Measurements from ENCODE around the gene DRICH1. TPM values are rescaled to one million over a fixed set of nuclear protein-coding genes. Genes with fewer than 3 reads are reported as not detected.
"Not testable (repeated sequence)": the region's sequence is repeated elsewhere in the genome, so short reads cannot be mapped to it uniquely, and the experiment has no call there.

The DRICH1 gene
- total RNA-seq, 4 donors from 2014 or later, result 0.48 to 7.8 (median 0.82) TPM; not detected in 1

DNA sequence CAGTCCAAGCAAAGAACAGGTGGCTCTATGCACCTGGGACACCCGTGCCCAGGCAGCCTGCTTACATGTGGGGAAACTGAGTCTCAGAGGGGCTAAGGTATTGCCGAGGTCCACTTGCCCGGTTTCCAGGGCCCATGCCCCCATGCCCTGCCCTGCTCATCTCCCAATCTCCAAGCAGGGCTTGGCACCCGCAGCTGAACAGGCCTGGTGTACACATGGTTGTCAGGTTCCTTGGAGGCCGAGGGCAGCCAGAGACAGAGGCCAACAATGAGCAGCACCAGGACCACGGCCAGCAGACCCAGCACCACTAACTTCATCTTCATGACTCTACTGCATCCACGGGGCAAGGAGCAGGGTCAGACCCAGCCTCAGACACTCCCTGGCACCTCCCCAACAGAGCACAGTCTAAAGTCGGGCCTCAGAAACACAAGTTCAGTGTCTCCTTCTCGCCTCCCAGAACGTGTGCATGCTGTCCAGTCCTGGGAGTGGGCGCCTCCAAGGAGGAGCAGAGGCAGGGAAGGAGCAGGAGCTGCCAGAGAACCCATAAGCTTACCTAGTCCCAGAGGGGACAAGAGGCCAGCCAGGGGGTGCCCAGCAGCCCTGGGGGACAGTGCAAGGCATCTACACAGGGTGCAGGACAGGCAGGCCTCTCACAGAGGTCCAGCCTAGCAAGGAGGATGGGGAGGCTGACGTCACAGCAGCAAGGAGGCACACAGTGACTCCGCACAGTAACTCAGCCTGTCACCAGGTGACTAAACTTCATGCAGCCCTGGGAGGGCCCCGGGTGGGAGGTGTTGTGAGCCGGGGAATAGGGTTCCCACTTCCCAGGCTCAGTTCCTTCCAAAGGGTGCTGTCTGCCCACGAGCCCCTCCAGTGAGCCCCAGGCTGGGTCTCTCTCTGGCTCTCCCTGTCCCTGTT lies 38.5 kb upstream of the DRICH1 start:
- in situ Hi-C loops (cut with MboI; ENCODE audit: low pct_ligation_motif_present in 1 of 4, low pct_unique_long_range_greater_than_20kb in 1 of 4, low sequenced_read_pairs in 3 of 4) (no loop called here), intact Hi-C loops (cut with DNase I; ENCODE audit: low total_unique reads) (no loop called here)
- peaks cover 0 to 5% (median 2%) of the 10 kb centered on the region in 4 donors for H3K4me1 ChIP-seq
- no peaks in the 10 kb centered on the region for H3K36me3 ChIP-seq
- DNase-seq, result no peak
- H3K9me3 ChIP-seq, result no peaks in the 10 kb centered on the region
- TF ChIP-seq POLR2A (IDR thresholded peaks at IDR 0.05) (no peak), POLR2AphosphoS5 (IDR thresholded peaks at IDR 0.05) (no peak), EP300 (IDR thresholded peaks at IDR 0.05; ENCODE audit: low read depth) (no peak)
- TF ChIP-seq, protein P1, sequence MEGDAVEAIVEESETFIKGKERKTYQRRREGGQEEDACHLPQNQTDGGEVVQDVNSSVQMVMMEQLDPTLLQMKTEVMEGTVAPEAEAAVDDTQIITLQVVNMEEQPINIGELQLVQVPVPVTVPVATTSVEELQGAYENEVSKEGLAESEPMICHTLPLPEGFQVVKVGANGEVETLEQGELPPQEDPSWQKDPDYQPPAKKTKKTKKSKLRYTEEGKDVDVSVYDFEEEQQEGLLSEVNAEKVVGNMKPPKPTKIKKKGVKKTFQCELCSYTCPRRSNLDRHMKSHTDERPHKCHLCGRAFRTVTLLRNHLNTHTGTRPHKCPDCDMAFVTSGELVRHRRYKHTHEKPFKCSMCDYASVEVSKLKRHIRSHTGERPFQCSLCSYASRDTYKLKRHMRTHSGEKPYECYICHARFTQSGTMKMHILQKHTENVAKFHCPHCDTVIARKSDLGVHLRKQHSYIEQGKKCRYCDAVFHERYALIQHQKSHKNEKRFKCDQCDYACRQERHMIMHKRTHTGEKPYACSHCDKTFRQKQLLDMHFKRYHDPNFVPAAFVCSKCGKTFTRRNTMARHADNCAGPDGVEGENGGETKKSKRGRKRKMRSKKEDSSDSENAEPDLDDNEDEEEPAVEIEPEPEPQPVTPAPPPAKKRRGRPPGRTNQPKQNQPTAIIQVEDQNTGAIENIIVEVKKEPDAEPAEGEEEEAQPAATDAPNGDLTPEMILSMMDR (IDR thresholded peaks at IDR 0.05), result no peak
- H3K27ac ChIP-seq, result no peak overlapping the region
- H3K4me3 ChIP-seq, result no peak overlapping the region
- no peaks in the 10 kb centered on the region for H3K27me3 ChIP-seq
- WGBS, 2 donors (ENCODE audit: low coverage in 1 of 2), result 76% methylated on average over 10 of the region's 16 CpGs; no CpG with 5 or more reads in 1 of the 2 donors

DNA sequence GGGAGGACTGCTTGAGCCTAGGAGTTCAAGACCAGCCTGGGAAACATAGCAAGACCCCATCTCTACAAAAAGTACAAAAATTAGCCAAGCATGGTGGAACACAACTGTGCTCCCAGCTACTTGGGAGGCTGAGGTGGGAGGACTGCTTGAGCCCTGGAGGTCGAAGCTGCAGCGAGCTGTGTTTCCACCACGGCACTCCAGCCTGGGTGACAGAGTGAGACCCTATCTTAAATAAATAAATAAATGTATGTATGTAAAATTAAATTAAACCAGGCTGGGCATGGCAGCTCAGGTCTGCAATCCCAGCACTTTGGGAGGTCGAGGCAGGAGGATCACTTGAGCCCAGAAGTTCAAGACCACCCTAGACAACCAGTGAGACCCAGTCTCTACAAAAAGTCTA lies 28.3 kb upstream of the DRICH1 start:
- in situ Hi-C loops (cut with MboI; ENCODE audit: low pct_ligation_motif_present in 1 of 4, low pct_unique_long_range_greater_than_20kb in 1 of 4, low sequenced_read_pairs in 3 of 4); intact Hi-C loops (cut with DNase I; ENCODE audit: low total_unique reads); H3K4me1 ChIP-seq; H3K4me3 ChIP-seq; H3K9me3 ChIP-seq; H3K27me3 ChIP-seq; H3K27ac ChIP-seq; H3K36me3 ChIP-seq; DNase-seq: not testable (repeated sequence)
- WGBS, 2 donors (ENCODE audit: low coverage in 1 of 2), result 99 to 100% methylated on average over 1 to 4 of the region's 4 CpGs

DNA sequence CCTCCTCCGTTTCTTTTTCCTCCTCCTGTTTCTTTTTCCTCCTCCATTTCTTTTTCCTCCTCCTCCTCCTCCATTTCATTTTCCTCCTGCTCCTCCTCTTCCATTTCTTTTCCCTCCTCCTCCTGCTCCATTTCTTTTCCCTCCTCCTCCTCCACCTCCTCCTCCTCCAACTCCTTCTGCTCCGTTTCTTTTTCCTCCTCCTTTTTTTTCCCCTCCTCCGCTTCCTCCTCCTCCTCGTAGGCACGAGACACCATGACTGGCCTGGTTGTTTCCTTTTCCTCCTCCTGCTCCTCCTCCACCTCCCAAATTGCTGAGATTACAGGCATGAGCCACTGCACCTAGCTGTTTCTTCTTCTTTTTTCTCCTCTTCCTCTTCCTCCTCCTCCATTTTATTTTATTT lies 25.6 kb upstream of the DRICH1 start:
- H3K9me3 ChIP-seq, result no peaks in the 10 kb centered on the region
- no peak overlapping the region for H3K27ac ChIP-seq
- H3K4me1 ChIP-seq, result no peaks in the 10 kb centered on the region
- H3K27me3 ChIP-seq, result no peaks in the 10 kb centered on the region
- DNase-seq, result no peak
- intact Hi-C loops (cut with DNase I; ENCODE audit: low total_unique reads), result no loop called here
- no peak overlapping the region for H3K4me3 ChIP-seq
- H3K36me3 ChIP-seq, result peaks cover 0 to 6% (median 2%) of the 10 kb centered on the region in 4 donors
- in situ Hi-C loops (cut with MboI; ENCODE audit: low pct_ligation_motif_present in 1 of 4, low pct_unique_long_range_greater_than_20kb in 1 of 4, low sequenced_read_pairs in 3 of 4), result no loop called here
- no peak for TF ChIP-seq POLR2AphosphoS5 (IDR thresholded peaks at IDR 0.05)
- 87 to 90% methylated on average over 2 to 5 of the region's 5 CpGs for WGBS, 2 donors (ENCODE audit: low coverage in 1 of 2)

DNA sequence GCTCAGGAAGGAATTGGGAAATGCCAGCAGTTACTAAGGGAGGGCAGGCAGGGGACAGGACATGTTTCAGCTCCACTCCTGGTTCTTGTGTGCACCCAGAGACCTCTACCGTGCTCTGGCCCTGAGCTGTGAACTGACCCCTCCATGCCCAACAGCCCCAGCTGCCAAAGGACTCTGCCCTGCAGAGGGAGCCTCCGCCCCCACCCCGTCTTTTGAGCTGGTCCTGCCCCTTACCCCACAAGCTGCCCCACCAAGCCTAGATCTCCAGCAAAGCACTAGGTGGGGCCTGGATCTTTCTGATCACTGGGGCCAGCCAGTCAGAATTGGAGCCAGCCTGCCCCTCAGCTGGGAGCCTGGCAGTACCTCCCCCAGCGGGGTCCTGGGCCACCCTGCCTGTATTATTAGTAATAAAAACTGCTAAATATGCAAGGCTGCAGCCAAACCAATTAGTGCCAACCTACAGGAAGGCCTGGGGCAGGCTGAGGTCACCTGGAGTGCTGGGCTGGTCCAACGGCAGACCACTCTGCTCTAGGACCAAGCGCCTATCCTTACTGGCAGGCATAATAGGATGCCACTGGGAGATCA lies 23.9 kb upstream of the DRICH1 start:
- intact Hi-C loops (cut with DNase I; ENCODE audit: low total_unique reads), result no loop called here
- WGBS, 2 donors (ENCODE audit: low coverage in 1 of 2), result 87% methylated on average over 6 of the region's 6 CpGs; no CpG with 5 or more reads in 1 of the 2 donors

DNA sequence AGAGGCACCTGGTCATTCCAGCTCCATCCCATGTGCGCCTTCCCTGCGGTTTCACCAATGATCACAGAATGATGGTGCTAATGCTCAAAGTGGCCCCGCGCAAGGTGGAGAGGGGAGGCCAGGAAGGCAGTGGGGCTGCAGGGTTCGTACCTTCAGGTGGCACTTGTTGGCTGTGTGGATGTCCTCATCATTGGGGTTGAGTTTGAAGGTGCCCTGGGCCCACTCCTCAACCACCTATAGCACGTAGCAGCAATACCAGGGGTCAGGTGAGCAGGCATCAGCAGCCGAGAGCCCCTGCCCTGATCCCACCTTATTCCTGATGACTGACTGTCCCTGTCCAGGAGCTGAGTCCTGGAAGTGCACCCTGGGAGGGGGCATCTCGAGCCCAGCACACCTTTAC lies 20.6 kb upstream of the DRICH1 start:
- WGBS, 2 donors (ENCODE audit: low coverage in 1 of 2), result 81% methylated on average over 8 of the region's 8 CpGs; no CpG with 5 or more reads in 1 of the 2 donors
- intact Hi-C loops (cut with DNase I; ENCODE audit: low total_unique reads), result no loop called here
- H3K4me3 ChIP-seq, result no peak overlapping the region
- in situ Hi-C loops (cut with MboI; ENCODE audit: low pct_ligation_motif_present in 1 of 4, low pct_unique_long_range_greater_than_20kb in 1 of 4, low sequenced_read_pairs in 3 of 4), result no loop called here
- H3K4me1 ChIP-seq, result no peaks in the 10 kb centered on the region
- no peak for DNase-seq
- H3K9me3 ChIP-seq, result no peaks in the 10 kb centered on the region
- H3K27ac ChIP-seq, result no peak overlapping the region
- H3K27me3 ChIP-seq, result no peaks in the 10 kb centered on the region
- TF ChIP-seq POLR2A (IDR thresholded peaks at IDR 0.05), result no peak
- no peak for TF ChIP-seq POLR2AphosphoS5 (IDR thresholded peaks at IDR 0.05)
- TF ChIP-seq, protein P1 (IDR thresholded peaks at IDR 0.05), result no peak
- TF ChIP-seq EP300 (IDR thresholded peaks at IDR 0.05; ENCODE audit: low read depth), result no peak
- no peaks in the 10 kb centered on the region for H3K36me3 ChIP-seq

More for the DNA sequence above, 23.9 kb upstream of the DRICH1 start:
- H3K27ac ChIP-seq, result no peak overlapping the region
- in situ Hi-C loops (cut with MboI; ENCODE audit: low pct_ligation_motif_present in 1 of 4, low pct_unique_long_range_greater_than_20kb in 1 of 4, low sequenced_read_pairs in 3 of 4), result no loop called here
- H3K4me1 ChIP-seq, result no peaks in the 10 kb centered on the region
- H3K36me3 ChIP-seq, result peaks cover 0 to 6% (median 2%) of the 10 kb centered on the region in 4 donors
- no peak overlapping the region for H3K4me3 ChIP-seq
- DNase-seq, result no peak
- TF ChIP-seq, protein P1 (IDR thresholded peaks at IDR 0.05), result no peak
- no peak for TF ChIP-seq POLR2A (IDR thresholded peaks at IDR 0.05)
- TF ChIP-seq EP300 (IDR thresholded peaks at IDR 0.05; ENCODE audit: low read depth), result no peak
- no peak for TF ChIP-seq POLR2AphosphoS5 (IDR thresholded peaks at IDR 0.05)
- no peaks in the 10 kb centered on the region for H3K27me3 ChIP-seq
- H3K9me3 ChIP-seq, result no peaks in the 10 kb centered on the region
